Measurements from ENCODE around the gene FAM13A. TPM values are rescaled to one million over a fixed set of nuclear protein-coding genes. Genes with fewer than 3 reads are reported as not detected.

FAM13A gene
- total RNA-seq, 4 donors from 2014 or later: 17.7 to 80.3 (median 46.2) TPM

- TF ChIP-seq CTCF (IDR thresholded peaks at IDR 0.05) (no peak), POLR2A (IDR thresholded peaks at IDR 0.05) (no peak)
- Histone ChIP-seq H3K27ac (no peak overlapping the region), H3K4me1 (no peaks in the 10 kb centered on the region), H3K36me3 (no peaks in the 10 kb centered on the region), H3K4me3 (no peak overlapping the region), H3K9me3 (no peaks in the 10 kb centered on the region), H3K27me3 (no peaks in the 10 kb centered on the region)
- DNase-seq: no peak
- intact Hi-C loops (cut with DNase I; ENCODE audit: low total_unique reads): no loop called here
Observed at GRCh38 chr4:88702782-88703181, 354.2 kb downstream of the FAM13A start.

GRCh38 chr4:88698519-88698918, 358.5 kb downstream of the FAM13A start:
- no peak for TF ChIP-seq POLR2A (IDR thresholded peaks at IDR 0.05)
- TF ChIP-seq CTCF (IDR thresholded peaks at IDR 0.05): no peak
- intact Hi-C loops (cut with DNase I; ENCODE audit: low total_unique reads): no loop called here
- no peak for DNase-seq
- H3K9me3 ChIP-seq: no peaks in the 10 kb centered on the region
- peak overlapping the region in 1 of 2 donors; percentile 83 for H3K27ac ChIP-seq
- no peaks in the 10 kb centered on the region for H3K36me3 ChIP-seq
- no peak overlapping the region for H3K4me3 ChIP-seq
- H3K27me3 ChIP-seq: no peaks in the 10 kb centered on the region
- H3K4me1 ChIP-seq: no peaks in the 10 kb centered on the region

DNA sequence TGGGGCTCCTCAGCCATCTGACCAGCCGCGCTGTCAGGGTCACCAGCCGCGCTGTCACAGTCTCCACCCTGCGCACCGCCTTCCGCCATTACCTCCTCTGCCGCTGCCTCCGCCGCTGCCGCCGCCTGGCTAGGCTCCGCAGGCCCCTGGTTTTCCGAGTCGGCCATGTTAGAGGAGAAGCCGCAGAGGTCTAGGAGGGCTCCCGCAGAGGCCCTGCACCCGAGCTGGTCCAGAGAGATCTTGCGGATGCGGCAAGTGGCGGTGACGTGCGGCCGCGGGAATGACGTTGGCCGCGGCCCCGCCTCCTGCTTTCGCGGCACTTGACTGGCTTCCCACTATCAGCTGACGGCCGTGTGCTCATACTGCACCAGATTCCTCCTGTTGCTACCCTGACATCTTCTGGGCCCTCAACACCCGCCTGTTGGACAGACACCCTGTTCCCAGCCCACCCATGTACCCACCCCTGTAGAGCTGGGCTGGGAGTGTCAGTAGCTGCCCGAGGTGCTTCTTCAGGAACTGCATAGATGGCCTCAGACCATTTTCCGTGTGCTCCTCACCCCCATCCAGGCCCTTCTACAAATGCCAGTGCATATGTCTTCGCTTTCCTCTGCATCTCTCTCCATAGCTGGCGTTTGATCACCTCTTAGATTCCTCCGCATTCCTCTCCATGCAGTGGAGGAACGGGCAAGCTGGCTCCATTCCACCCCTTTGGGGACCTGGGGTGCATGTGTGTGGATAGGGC, 359.2 kb downstream of the FAM13A start, which contains the start of gene NAP1L5:
Gene NAP1L5, minus strand, starts transcription at position 242 of the 742 bp plus-strand sequence. Its CDS starts 75 bp downstream, at position 167.
- H3K4me1 ChIP-seq: no peaks in the 10 kb centered on the region
- peak within 1 kb of the TSS; percentile 46 to 65 for H3K4me3 ChIP-seq
- intact Hi-C loops (cut with DNase I; ENCODE audit: low total_unique reads): no loop called here
- TF ChIP-seq CTCF (IDR thresholded peaks at IDR 0.05) (no peak), POLR2A (IDR thresholded peaks at IDR 0.05) (peak; percentile 44 to 53)
- no peaks in the 10 kb centered on the region for H3K27me3 ChIP-seq
- no peaks in the 10 kb centered on the region for H3K9me3 ChIP-seq
- H3K36me3 ChIP-seq: no peaks in the 10 kb centered on the region
- H3K27ac ChIP-seq: peak within 1 kb of the TSS; percentile 62 to 83
- DNase-seq: peak; percentile 64 to 77

DNA sequence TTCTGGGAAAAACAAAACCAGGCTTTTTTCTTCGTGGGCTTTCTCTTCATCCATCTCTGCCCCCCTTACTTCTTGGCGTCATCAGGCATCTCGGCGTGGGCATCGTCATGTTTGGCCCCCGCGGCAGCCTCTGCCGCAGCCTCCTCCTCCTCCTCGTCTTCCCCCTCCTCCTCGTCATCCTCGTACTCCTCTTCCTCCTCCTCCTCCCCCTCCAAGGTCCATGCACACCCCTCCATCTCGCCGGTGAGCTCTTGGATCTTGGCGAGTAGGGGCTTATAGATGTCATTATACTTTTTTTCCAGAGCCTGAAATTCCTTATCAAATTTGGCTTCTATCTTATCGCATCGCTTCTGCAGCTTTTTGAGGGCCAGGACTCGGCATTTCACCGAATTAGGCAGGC, 359.8 kb downstream of the FAM13A start:
- Histone ChIP-seq H3K27ac (peak overlapping the region; percentile 62 to 83), H3K9me3 (no peaks in the 10 kb centered on the region), H3K4me3 (peak overlapping the region; percentile 46 to 65), H3K36me3 (no peaks in the 10 kb centered on the region), H3K4me1 (no peaks in the 10 kb centered on the region), H3K27me3 (no peaks in the 10 kb centered on the region)
- intact Hi-C loops (cut with DNase I; ENCODE audit: low total_unique reads): no loop called here
- DNase-seq: peak; percentile 48
- TF ChIP-seq CTCF (IDR thresholded peaks at IDR 0.05): no peak
- no peak for TF ChIP-seq POLR2A (IDR thresholded peaks at IDR 0.05)

- H3K4me1 ChIP-seq: no peaks in the 10 kb centered on the region
- TF ChIP-seq POLR2A (IDR thresholded peaks at IDR 0.05) (no peak), CTCF (IDR thresholded peaks at IDR 0.05) (no peak)
- no peak for DNase-seq
- H3K4me3 ChIP-seq: peak overlapping the region; percentile 46 to 65
- intact Hi-C loops (cut with DNase I; ENCODE audit: low total_unique reads): no loop called here
- no peaks in the 10 kb centered on the region for H3K27me3 ChIP-seq
- H3K27ac ChIP-seq: peak overlapping the region; percentile 62 to 83
- no peaks in the 10 kb centered on the region for H3K36me3 ChIP-seq
- no peaks in the 10 kb centered on the region for H3K9me3 ChIP-seq
Observed at GRCh38 chr4:88696630-88697029, 360.4 kb downstream of the FAM13A start.

Data from uterus (tissue), 4 donors.